GM06990 (cell line): ENCODE results near the gene TMEM125.

Source experiments
- DNase-seq: peaks from one replicate; pipeline ENCODE4 v3.0.0-alpha.2; 2011; ENCODE audit not compliant: insufficient read length; ENCODE audit errors: extremely low read depth
- H3K27me3 ChIP-seq: replicated peaks from 2 replicates; pipeline ENCODE4 v1.6.0; 2011; ENCODE audit warnings: low read length; ENCODE audit not compliant: control insufficient read depth, insufficient read depth
- H3K36me3 ChIP-seq: 2 replicates; pipeline ENCODE4 v1.5.1; 2011; ENCODE audit warnings: low read length; ENCODE audit not compliant: control insufficient read depth, insufficient read depth
- H3K4me3 ChIP-seq: replicated peaks from 2 replicates; pipeline ENCODE4 v1.5.1; 2011; ENCODE audit warnings: low read depth, mild to moderate bottlenecking, control low read depth, low read length
- TF ChIP-seq, protein P1 (sequence below): IDR thresholded peaks from 2 replicates; pipeline ENCODE4 v1.5.1; 2011; ENCODE audit warnings: low read length, control low read depth, mild to moderate bottlenecking, inconsistent platforms; ENCODE audit not compliant: insufficient read depth, poor library complexity, severe bottlenecking

Gene TMEM125

DNA sequence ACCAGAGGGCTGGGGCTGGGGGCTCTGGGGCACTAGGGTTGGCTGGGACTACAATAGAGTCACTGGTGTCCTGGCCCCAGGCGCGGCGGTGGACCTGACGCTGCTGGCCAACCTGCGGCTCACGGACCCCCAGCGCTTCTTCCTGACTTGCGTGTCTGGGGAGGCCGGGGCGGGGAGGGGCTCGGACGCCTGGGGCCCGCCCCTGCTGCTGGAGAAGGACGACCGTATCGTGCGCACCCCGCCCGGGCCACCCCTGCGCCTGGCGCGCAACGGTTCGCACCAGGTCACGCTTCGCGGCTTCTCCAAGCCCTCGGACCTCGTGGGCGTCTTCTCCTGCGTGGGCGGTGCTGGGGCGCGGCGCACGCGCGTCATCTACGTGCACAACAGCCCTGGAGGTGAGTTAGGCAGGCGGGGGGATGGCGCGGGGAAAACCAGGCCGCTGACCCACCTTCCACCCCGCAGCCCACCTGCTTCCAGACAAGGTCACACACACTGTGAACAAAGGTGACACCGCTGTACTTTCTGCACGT lies 35.1 kb downstream of the TMEM125 start:
- no peak overlapping the region for H3K4me3 ChIP-seq
- TF ChIP-seq, protein P1, sequence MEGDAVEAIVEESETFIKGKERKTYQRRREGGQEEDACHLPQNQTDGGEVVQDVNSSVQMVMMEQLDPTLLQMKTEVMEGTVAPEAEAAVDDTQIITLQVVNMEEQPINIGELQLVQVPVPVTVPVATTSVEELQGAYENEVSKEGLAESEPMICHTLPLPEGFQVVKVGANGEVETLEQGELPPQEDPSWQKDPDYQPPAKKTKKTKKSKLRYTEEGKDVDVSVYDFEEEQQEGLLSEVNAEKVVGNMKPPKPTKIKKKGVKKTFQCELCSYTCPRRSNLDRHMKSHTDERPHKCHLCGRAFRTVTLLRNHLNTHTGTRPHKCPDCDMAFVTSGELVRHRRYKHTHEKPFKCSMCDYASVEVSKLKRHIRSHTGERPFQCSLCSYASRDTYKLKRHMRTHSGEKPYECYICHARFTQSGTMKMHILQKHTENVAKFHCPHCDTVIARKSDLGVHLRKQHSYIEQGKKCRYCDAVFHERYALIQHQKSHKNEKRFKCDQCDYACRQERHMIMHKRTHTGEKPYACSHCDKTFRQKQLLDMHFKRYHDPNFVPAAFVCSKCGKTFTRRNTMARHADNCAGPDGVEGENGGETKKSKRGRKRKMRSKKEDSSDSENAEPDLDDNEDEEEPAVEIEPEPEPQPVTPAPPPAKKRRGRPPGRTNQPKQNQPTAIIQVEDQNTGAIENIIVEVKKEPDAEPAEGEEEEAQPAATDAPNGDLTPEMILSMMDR: no peak
- DNase-seq: no peak

DNA sequence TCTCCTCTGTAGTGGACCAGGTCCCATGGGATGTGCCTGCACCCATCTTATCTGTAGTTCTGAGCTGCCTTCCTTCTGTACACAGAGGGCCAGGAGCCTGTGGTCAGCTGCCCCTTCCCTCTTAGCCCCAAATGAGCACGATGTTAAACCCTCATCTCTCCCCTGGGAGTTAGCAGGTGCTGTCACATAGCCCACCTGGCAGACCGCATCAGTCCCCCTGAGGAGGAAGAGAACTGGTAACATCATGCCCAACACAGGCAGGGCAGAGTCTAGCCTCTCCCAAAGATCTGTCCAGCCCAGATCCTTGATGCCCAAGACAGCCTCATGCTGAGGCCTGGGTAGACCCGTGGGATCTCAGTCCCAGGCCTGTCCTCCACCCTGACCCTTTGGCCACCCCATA lies 35.7 kb downstream of the TMEM125 start:
- TF ChIP-seq, protein P1: no peak
- H3K27me3 ChIP-seq: no peaks in the 10 kb centered on the region; the same call in 1 of the 2 replicates
- DNase-seq: no peak
- H3K36me3 ChIP-seq: no peaks in the 10 kb centered on the region
- H3K4me3 ChIP-seq: no peak overlapping the region

More for the DNA sequence above, 35.1 kb downstream of the TMEM125 start:
- Histone ChIP-seq H3K36me3 (no peaks in the 10 kb centered on the region), H3K27me3 (no peaks in the 10 kb centered on the region; the same call in 1 of the 2 replicates)

DNA sequence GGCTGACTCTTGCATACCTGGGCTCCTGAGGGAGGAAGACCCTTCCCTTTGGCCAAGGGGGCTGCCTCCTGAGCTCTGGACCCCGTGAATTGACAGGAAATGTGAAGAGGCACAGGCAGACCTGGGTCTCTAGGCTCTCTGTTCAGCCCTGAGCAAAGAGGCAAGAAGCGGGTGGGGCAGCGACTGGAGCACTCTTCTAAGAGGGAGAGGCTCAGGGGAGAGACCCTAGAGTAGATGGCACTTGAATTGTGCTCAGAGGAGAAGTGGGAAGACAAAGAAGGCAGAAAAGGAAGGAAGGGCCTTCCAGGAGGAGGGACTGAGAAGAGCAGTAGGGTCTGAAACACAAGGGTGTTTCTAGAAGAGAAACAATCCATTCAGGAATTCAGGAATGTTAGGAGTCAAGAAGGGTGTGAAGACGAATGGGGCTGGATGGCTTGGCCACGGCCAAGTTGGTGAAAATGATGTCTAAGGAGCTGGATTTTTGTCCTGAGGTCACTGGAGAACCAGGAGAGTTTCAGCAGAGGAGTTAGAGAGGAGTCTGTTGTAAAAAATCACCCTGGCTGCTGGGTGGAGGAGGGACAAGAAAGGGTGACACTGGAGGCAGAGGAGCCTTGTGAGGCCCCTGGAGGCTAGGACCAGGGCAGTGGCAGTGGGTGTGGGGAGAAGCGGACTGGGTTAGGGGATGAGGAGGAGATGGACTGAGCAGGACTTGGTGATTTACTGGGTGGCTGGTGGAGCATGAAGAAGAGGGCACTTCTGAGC lies 36.3 kb downstream of the TMEM125 start:
- no peaks in the 10 kb centered on the region for H3K36me3 ChIP-seq
- no peak for DNase-seq
- TF ChIP-seq, protein P1: no peak
- no peaks in the 10 kb centered on the region; the same call in 1 of the 2 replicates for H3K27me3 ChIP-seq
- no peak overlapping the region for H3K4me3 ChIP-seq

DNA sequence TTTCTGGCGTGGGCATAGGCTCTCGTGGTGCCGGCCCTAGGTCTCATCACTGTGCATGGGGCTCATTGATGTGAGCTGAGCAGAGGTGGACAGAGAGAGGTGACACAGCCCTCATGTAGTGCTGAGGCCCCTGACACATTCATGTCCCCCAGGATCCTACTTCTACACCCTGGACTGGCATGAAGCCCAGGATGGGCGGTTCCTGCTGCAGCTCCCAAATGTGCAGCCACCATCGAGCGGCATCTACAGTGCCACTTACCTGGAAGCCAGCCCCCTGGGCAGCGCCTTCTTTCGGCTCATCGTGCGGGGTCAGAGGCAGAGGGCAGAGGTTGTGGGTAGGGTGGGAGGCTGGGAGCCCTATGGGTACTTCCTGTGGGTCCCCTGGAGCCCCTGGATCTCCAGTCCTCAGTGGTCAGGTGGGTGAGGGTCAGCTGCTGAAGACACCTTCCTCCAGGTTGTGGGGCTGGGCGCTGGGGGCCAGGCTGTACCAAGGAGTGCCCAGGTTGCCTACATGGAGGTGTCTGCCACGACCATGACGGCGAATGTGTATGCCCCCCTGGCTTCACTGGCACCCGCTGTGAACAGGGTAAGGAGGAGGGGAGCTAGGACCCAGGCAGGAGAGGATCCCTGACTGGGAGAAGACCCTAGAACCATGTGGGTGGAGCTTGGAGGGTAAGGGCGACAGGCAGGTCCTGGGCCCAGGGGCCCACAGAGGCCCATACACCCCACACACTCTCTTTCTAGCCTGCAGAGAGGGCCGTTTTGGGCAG lies 37.1 kb downstream of the TMEM125 start:
- DNase-seq: no peak
- TF ChIP-seq, protein P1: no peak
- Histone ChIP-seq H3K27me3 (no peaks in the 10 kb centered on the region; the same call in 1 of the 2 replicates), H3K36me3 (no peaks in the 10 kb centered on the region), H3K4me3 (no peak overlapping the region)

DNA sequence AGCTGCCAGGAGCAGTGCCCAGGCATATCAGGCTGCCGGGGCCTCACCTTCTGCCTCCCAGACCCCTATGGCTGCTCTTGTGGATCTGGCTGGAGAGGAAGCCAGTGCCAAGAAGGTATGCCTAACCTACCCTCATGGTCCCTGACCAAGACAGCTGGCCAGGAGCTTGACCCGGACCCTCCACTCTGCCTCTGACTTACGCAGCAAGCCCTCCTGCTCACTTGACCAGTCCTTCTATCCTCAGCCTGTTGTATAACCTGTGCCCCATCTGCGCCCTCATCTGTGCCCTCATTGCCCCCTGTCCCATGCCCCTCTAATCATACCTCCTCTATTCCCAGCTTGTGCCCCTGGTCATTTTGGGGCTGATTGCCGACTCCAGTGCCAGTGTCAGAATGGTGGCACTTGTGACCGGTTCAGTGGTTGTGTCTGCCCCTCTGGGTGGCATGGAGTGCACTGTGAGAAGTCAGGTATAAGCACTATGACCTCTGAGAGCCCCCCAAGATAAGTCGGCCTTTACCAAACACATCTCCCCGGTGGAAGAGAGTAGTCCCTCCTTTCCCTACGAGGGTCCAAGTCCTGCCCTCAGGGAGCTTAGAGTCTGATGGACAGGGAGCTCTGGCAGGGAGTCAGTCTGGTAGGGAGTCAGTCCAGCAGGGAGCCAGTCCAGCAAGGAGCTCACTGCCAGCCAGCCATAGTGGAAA lies 37.8 kb downstream of the TMEM125 start:
- TF ChIP-seq, protein P1: no peak
- H3K36me3 ChIP-seq: no peaks in the 10 kb centered on the region
- DNase-seq: no peak
- no peak overlapping the region for H3K4me3 ChIP-seq
- H3K27me3 ChIP-seq: no peaks in the 10 kb centered on the region; the same call in 1 of the 2 replicates
